ENCODE measurements around the gene MEN1. TPM values are rescaled to one million over a fixed set of nuclear protein-coding genes. Genes with fewer than 3 reads are reported as not detected.
A peak's percentile ranks its signal among the peaks of the same experiment; 100 is the strongest.

Gene MEN1
- total RNA-seq, 1 donor from 2014 or later: 9.1 TPM

- ATAC-seq (no peak), DNase-seq (no peak)
- intact Hi-C loops (cut with micrococcal nuclease): no loop called here
These were observed 40.2 kb downstream of the MEN1 start for GRCh38 chr11:64770120-64770519.

- intact Hi-C loops (cut with micrococcal nuclease): no loop called here
- DNase-seq (no peak), ATAC-seq (no peak)
These were observed 41.1 kb downstream of the MEN1 start for GRCh38 chr11:64769283-64769682.

- intact Hi-C loops (cut with micrococcal nuclease): no loop called here
- ATAC-seq (no peak), DNase-seq (no peak)
These were observed 42.1 kb downstream of the MEN1 start for GRCh38 chr11:64768300-64768694.

- intact Hi-C loops (cut with micrococcal nuclease): no loop called here
- ATAC-seq (peak; percentile 7), DNase-seq (peak; percentile 73)
These were observed 42.7 kb downstream of the MEN1 start for GRCh38 chr11:64767344-64768299.

GRCh38 chr11:64766881-64767280 is 43.5 kb downstream of the MEN1 start:
- DNase-seq: peak; percentile 25
- intact Hi-C loops (cut with micrococcal nuclease): no loop called here
- ATAC-seq: no peak

GRCh38 chr11:64765851-64766665 is 44.3 kb downstream of the MEN1 start:
- peak; percentile 39 for DNase-seq

GRCh38 chr11:64765291-64765850 is 45.0 kb downstream of the MEN1 start:
- DNase-seq (no peak), ATAC-seq (no peak)
- intact Hi-C loops (cut with micrococcal nuclease): no loop called here

More at GRCh38 chr11:64765851-64766665, 44.3 kb downstream of the MEN1 start:
- intact Hi-C loops (cut with micrococcal nuclease): no loop called here
- ATAC-seq: no peak

GRCh38 chr11:64764753-64765152 is 45.6 kb downstream of the MEN1 start:
- DNase-seq (no peak), ATAC-seq (no peak)
- intact Hi-C loops (cut with micrococcal nuclease): no loop called here

GRCh38 chr11:64764040-64764611 is 46.2 kb downstream of the MEN1 start:
- intact Hi-C loops (cut with micrococcal nuclease): no loop called here
- DNase-seq (no peak), ATAC-seq (peak; percentile 3)

GRCh38 chr11:64763526-64764039 is 46.8 kb downstream of the MEN1 start:
- intact Hi-C loops (cut with micrococcal nuclease): no loop called here
- ATAC-seq (no peak), DNase-seq (no peak)

GRCh38 chr11:64762674-64763525 is 47.5 kb downstream of the MEN1 start:
- intact Hi-C loops (cut with micrococcal nuclease): no loop called here
- ATAC-seq: peak; percentile 13
- DNase-seq: peak; percentile 54

- ATAC-seq: no peak
- intact Hi-C loops (cut with micrococcal nuclease): no loop called here
- DNase-seq: no peak
These were observed 48.1 kb downstream of the MEN1 start for GRCh38 chr11:64762277-64762673.

GRCh38 chr11:64760759-64761420 is 49.5 kb downstream of the MEN1 start:
- intact Hi-C loops (cut with micrococcal nuclease): no loop called here
- ATAC-seq (no peak), DNase-seq (no peak)

- intact Hi-C loops (cut with micrococcal nuclease): no loop called here
- ATAC-seq (peak; percentile 84), DNase-seq (peak; percentile 92)
These were observed 50.3 kb downstream of the MEN1 start, which contains the start of gene PYGM for GRCh38 chr11:64759722-64760719. Gene PYGM, minus strand, starts transcription at chr11:64759974. Its CDS starts 76 bp downstream, at chr11:64759898.

GRCh38 chr11:64759131-64759721 is 51.1 kb downstream of the MEN1 start:
- ATAC-seq: peak; percentile 25
- intact Hi-C loops (cut with micrococcal nuclease): no loop called here
- peak; percentile 59 for DNase-seq

Measured in left ventricle myocardium superior (tissue), 1 donor.